Lower lobe of right lung (tissue), 2 donors: ENCODE results near the gene ZXDB. TPM values are rescaled to one million over a fixed set of nuclear protein-coding genes. Genes with fewer than 3 reads are reported as not detected.
"Not testable (repeated sequence)": the region's sequence is repeated elsewhere in the genome, so short reads cannot be mapped to it uniquely, and the experiment has no call there.

ENCODE experiments used
- ATAC-seq, 2 donors: fragments of 200-7000 bp; cut with Tn5 transposase; one replicate each; pipeline ENCODE4 v1.9.1; 2020 to 2022; ENCODE audit warnings: mild to moderate bottlenecking in 2 of 2, moderate library complexity in 2 of 2
- DNase-seq: peaks from one replicate; pipeline ENCODE4 v3.0.0-alpha.2; 2020
- H3K27ac ChIP-seq: fragments of 200-600 bp; one replicate; pipeline ENCODE4 v1.8.0; 2022
- H3K27me3 ChIP-seq: fragments of 200-600 bp; one replicate; pipeline ENCODE4 v1.8.0; 2022; ENCODE audit warnings: low read depth
- H3K36me3 ChIP-seq: fragments of 200-600 bp; one replicate; pipeline ENCODE4 v1.8.0; 2022; ENCODE audit warnings: mild to moderate bottlenecking
- H3K4me1 ChIP-seq: fragments of 200-600 bp; one replicate; pipeline ENCODE4 v1.8.0; 2022
- H3K4me3 ChIP-seq: fragments of 200-600 bp; one replicate; pipeline ENCODE4 v1.8.0; 2022; ENCODE audit warnings: mild to moderate bottlenecking
- H3K9me3 ChIP-seq: fragments of 200-600 bp; one replicate; pipeline ENCODE4 v1.8.0; 2022
- intact Hi-C: fragments of 100-400 bp; cut with DNase I; formaldehyde crosslinking; loops from one replicate; pipeline ENCODE4 v1.11.0; 2022
- total RNA-seq: library from RNA; stranded (reverse); fragmentation: NEBNext Ultra II Directional; extraction: Animal tissue kit (Norgen Biotek cat#: 25700); gene quantifications from one replicate; pipeline ENCODE4 v1.2.1, GENCODE V29; 2021
- TF ChIP-seq, protein P1 (sequence below): fragments of 200-600 bp; IDR thresholded peaks from one replicate; pipeline ENCODE4 v1.8.0; 2022; ENCODE audit warnings: antibody characterized with exemption, mild to moderate bottlenecking
- donor health status: DM: no; HTN: yes; CAD: no; lungs with severe emphysema.

Gene ZXDB
- total RNA-seq, 1 donor from 2014 or later = 7.0 TPM

DNA sequence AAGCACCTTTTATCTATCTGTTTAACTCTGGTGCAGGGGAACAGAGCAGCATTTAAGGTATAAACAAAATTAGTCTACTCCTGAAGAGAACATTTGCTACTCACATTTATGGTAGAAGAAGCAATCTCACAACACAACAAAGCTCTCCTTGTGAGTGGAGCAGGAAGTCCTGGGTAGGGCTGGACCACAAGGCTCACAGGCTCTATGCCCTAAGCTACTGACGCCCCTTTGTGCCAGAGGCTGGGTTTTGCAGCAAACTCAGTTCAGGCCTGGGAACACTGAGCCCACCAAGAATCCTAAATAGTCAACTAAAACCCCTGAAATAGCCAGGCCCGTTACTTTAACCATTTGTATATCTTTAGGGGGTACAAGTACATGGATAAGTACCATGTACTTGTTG, 4.7 kb upstream of the ZXDB start:
- DNase-seq (no peak), ATAC-seq (no peak)
- H3K36me3 ChIP-seq = no peaks in the 10 kb centered on the region
- no peak overlapping the region for H3K27ac ChIP-seq
- no peak overlapping the region for H3K4me3 ChIP-seq
- H3K4me1 ChIP-seq = no peaks in the 10 kb centered on the region
- intact Hi-C loops = no loop called here
- no peaks in the 10 kb centered on the region for H3K27me3 ChIP-seq
- no peaks in the 10 kb centered on the region for H3K9me3 ChIP-seq
- TF ChIP-seq, protein P1, sequence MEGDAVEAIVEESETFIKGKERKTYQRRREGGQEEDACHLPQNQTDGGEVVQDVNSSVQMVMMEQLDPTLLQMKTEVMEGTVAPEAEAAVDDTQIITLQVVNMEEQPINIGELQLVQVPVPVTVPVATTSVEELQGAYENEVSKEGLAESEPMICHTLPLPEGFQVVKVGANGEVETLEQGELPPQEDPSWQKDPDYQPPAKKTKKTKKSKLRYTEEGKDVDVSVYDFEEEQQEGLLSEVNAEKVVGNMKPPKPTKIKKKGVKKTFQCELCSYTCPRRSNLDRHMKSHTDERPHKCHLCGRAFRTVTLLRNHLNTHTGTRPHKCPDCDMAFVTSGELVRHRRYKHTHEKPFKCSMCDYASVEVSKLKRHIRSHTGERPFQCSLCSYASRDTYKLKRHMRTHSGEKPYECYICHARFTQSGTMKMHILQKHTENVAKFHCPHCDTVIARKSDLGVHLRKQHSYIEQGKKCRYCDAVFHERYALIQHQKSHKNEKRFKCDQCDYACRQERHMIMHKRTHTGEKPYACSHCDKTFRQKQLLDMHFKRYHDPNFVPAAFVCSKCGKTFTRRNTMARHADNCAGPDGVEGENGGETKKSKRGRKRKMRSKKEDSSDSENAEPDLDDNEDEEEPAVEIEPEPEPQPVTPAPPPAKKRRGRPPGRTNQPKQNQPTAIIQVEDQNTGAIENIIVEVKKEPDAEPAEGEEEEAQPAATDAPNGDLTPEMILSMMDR = no peak

DNA sequence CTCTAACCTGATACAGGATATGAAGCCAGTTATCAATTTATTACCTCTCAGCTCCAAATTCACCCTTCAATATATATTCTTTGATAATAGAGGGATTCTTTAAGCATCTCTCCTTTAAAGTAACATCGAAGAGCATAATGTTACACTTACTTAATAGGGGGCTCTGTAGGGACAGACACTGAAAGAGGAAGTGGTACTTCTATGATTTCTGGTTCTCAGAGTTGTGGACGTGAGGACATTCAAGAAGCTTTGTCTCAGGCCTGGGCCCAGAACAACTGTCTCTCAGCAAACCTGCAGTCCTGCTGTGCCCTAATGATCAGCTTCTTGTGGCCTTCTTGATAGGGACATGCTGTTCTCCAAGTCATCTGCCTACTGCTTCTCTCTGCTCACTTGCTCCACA, 4.2 kb upstream of the ZXDB start:
- ATAC-seq (no peak), DNase-seq (no peak)
- Histone ChIP-seq H3K9me3 (no peaks in the 10 kb centered on the region), H3K27ac (no peak overlapping the region), H3K27me3 (no peaks in the 10 kb centered on the region), H3K4me3 (no peak overlapping the region), H3K36me3 (no peaks in the 10 kb centered on the region), H3K4me1 (no peaks in the 10 kb centered on the region)
- TF ChIP-seq, protein P1 = no peak
- intact Hi-C loops = no loop called here

DNA sequence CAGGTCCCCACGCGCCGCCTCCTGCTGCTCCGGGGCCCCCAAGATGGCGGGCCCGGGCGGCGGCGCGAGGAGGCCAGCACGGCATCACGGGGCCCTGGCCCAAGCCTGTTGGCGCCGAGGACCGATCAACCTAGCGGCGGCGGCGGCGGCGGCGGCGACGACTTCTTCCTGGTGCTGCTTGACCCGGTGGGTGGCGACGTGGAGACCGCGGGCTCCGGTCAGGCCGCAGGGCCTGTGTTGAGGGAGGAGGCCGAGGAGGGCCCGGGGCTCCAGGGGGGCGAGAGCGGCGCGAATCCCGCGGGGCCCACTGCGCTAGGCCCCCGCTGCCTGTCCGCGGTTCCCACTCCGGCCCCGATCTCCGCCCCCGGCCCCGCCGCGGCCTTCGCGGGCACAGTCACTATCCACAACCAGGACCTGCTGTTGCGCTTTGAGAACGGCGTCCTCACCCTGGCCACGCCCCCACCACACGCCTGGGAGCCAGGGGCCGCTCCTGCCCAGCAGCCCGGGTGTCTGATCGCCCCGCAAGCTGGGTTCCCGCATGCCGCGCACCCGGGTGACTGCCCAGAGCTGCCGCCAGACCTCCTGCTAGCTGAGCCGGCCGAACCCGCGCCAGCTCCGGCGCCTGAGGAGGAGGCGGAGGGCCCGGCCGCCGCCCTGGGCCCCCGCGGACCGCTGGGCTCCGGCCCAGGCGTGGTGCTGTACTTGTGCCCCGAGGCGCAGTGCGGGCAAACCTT, 516 bp downstream of the ZXDB start:
- intact Hi-C loops, H3K27me3 ChIP-seq, H3K36me3 ChIP-seq, H3K9me3 ChIP-seq: not testable (repeated sequence)
- ATAC-seq (peak; percentile 94 to 96), DNase-seq (peak; percentile 56)
- H3K27ac ChIP-seq = peak overlapping the region; percentile 92
- peaks cover 13% of the 10 kb centered on the region for H3K4me1 ChIP-seq
- peak overlapping the region; percentile 59 for H3K4me3 ChIP-seq

DNA sequence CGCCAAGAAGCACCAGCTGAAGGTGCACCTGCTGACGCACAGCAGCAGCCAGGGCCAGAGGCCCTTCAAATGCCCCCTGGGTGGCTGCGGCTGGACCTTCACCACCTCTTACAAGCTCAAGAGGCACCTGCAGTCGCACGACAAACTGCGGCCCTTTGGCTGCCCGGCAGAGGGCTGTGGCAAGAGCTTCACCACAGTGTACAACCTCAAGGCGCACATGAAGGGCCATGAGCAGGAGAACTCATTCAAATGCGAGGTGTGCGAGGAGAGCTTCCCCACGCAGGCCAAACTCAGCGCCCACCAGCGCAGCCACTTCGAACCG, 1.0 kb downstream of the ZXDB start:
- ATAC-seq = peak; percentile 71 to 79
- H3K27ac ChIP-seq = peak overlapping the region; percentile 92

DNA sequence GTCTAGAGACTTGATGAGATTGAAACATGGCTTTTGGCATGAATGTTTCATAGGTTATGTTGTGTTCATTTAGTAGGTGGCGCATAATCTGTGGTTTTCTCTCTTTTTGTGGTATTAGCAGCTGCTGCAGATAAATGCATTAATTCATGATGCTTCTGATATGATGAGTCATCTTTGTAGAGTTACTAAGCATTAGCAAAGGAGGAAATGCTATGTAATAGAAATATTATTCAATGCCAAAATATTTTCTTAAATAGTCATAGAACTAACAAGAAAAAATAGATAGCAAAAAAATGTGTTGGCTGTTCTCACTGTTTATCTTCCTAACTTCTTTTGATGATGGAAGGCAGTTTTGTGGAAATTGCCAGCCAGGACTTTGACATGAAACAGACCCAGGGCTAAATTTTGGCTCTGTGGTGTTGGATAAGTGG, 3.6 kb downstream of the ZXDB start:
- ATAC-seq (no peak), DNase-seq (no peak)
- Histone ChIP-seq H3K9me3 (no peaks in the 10 kb centered on the region), H3K27ac (no peak overlapping the region), H3K4me3 (peak overlapping the region; percentile 17), H3K27me3 (no peaks in the 10 kb centered on the region), H3K4me1 (peaks cover 13% of the 10 kb centered on the region), H3K36me3 (no peaks in the 10 kb centered on the region)
- intact Hi-C loops = no loop called here
- TF ChIP-seq, protein P1 = no peak

More for the DNA sequence above, 1.0 kb downstream of the ZXDB start:
- intact Hi-C loops, H3K9me3 ChIP-seq, H3K36me3 ChIP-seq, H3K27me3 ChIP-seq: not testable (repeated sequence)
- Histone ChIP-seq H3K4me1 (peaks cover 13% of the 10 kb centered on the region), H3K4me3 (peak overlapping the region; percentile 59)
- peak; percentile 61 for DNase-seq

DNA sequence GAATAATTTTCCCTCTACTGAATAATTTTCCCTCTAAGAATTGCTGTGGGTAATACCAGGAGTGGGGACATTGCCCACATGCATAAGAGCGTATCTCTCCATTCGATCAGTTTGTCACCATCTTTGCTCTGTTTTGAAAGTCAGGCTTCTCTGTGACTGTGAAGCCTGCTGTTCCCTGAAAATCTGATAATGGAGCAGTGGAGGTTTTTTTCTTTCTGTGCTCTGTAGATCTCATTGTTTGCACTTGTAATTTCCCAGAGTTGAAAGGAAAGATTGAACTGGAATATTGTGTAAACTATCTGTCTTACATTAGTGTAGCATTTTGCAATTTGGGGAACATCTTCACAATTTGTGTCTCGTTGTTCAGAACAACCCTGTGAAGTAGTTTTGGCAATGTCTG, 4.3 kb downstream of the ZXDB start:
- Histone ChIP-seq H3K36me3 (no peaks in the 10 kb centered on the region), H3K27me3 (no peaks in the 10 kb centered on the region), H3K27ac (no peak overlapping the region), H3K4me3 (peak overlapping the region; percentile 17), H3K9me3 (no peaks in the 10 kb centered on the region), H3K4me1 (peaks cover 13% of the 10 kb centered on the region)
- TF ChIP-seq, protein P1 = no peak
- DNase-seq (no peak), ATAC-seq (no peak)
- intact Hi-C loops = no loop called here
